Effector CD4-positive, alpha-beta T cell (primary cell): Measurements from ENCODE around the gene SYTL1.

Experiments
- DNase-seq: peaks from one replicate; pipeline ENCODE4 v3.0.0-alpha.2; 2020

Gene SYTL1

DNA sequence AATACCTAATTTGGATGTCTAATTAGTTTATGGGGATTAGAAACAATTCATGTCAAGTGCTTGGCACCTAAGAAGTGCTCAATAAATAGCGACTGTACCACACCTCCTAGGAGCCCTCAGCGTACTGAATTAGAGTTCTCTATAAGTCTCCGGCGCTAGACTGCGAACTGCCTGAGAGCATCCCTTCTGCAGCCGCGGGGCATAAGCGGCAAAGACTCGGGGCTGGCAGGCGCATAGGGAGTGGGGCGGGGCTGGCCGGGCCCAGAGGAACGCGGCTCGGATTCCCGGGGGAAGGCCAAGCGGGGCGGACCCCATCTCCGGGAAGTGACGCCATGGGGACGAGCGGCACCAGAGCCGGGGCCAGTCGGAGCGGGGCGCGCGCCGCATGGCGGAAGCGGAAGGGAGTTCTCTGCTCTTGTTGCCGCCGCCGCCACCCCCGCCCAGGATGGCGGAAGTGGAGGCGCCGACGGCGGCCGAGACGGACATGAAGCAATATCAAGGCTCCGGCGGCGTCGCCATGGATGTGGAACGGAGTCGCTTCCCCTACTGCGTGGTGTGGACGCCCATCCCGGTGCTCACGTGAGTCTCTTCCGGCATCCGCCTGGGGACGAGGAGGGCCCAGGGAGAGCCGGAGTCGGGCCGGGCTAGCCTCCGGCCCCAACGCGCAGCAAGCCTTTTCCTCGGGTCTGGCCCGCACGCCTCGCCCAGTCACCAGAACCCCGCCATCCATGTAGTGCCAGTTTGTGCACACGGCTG is 19.8 kb upstream of the SYTL1 start, which contains the start of gene TMEM222:
Gene TMEM222 (plus strand): TSS at position 351 of the 756 bp plus-strand sequence. CDS start 35 bp downstream, at position 386.
- peak; percentile 95 for DNase-seq

DNA sequence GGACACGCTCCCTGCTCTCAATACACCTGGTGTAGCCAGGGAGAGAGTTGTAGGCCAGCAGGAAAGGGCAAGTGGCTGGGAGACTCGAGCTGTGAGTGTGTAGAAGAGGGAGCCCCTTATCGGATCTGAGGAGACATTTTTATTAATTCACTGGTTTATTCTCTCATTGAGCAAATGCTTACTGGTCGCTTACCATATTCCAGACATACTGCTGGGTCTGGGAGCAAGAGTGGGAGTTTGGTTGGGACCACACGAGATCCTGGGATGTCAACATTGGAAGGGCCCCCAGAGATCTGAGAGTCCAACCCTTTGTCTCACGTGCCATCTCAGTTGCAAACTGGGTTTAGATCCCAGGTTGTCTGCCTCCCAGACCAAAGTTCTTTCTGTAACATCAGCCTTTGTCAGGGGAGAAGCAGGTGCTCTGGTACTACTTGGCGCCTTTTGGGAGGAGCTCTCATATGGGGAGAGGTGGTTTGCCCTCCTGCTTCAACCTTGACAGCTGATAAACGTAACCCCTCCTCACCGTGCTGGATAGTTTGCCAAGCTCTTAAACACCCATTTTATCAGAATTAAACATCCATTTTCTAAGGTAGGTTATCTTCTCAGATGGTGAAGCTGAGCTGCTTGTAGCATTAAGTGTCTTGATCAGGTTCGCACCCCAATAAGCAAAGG is 19.1 kb upstream of the SYTL1 start:
- no peak for DNase-seq

DNA sequence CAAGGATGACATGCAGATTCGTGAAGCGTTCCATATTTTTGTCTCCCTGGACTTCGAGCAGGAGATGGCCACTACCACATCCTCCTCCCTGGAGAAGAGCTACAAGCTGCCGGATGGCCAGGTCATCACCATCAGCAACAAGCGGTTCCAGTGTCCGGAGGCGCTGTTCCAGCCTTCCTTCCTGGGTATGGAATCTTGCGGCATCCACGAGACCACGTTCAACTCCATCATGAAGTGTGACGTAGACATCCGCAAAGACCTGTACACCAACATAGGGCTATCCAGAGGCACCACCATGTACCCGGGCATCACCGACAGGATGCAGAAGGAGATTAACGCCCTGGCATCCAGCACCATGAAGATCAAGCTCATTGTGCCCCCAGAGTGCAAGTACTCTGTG is 16.5 kb upstream of the SYTL1 start:
- DNase-seq = no peak

DNA sequence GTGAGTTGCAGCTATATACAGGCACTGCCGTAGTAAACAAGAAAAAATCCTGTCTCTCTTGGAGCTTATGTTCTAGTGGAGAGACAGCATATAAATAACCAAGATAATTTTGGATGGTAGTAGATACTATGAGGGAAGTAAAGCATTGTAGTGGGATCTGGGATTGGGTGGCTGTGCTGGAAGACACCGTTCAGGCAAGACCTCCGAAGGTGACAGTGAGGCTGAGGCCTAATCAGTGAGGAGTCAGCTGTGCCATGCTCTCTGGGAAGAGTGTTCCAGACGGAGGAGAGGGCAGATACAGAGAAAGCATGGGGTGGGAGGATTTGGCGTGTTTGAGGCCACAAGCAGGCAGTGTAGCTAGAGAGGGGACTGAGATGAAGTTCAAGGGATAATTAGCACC is 13.9 kb upstream of the SYTL1 start:
- no peak for DNase-seq

DNA sequence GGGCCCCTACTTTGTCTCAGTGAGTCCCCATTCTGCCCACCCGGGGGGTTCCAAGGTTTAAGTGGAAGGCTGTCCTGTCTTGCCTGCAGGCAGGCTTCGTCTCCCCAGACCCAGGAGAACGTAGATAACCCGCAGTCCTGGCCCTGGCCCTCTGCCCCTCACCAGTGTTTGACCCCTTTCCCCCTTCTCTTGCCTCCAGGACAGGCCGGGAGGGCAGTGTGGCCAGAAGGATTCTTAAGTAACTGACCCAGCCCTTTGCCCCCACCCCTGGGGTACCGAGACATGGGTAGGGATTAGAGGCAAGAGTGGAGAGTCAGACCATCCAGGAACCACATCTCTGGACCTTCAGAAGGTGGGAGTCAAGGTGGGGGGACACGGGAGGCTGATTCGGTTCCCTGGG is 11.0 kb upstream of the SYTL1 start:
- DNase-seq = no peak

DNA sequence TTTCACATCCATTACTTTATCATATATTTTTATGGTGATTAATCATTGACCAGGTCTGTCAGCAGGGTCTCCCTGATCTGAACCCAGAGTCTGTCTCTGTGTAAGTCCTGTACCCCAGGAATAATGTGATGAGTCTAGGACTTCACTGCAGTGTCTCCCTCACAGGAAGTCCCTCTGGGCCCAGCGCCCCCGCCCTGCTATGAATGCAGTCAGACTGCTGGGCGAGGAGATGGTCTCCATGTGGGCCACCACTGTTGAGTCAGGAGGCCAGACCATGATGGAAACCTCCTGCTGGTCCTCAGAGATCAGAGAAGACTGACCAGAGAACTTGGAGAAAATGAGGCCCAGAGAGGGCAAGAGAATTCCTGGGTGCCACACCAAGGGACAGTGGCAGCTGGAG is 10.4 kb upstream of the SYTL1 start:
- no peak for DNase-seq

DNA sequence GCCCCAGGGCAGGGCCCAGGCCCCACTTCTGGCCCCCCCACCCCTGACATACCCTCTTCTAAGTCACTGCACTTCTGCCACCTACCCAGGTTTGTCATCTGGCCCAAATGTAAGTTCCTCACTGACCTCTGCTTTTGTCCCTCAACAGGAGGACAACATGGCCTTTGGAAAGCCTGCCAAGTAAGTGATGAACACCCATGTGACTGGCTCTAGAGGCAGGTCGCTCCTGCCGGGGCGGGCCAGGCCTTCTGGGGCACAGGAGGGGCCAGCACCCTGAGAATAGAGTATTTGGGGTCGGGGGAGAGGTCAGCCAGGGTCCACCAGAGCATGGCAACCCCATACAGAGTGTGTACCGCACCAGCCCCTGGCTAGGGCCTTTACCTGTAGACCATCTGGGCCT is 9.9 kb upstream of the SYTL1 start:
- no peak for DNase-seq

DNA sequence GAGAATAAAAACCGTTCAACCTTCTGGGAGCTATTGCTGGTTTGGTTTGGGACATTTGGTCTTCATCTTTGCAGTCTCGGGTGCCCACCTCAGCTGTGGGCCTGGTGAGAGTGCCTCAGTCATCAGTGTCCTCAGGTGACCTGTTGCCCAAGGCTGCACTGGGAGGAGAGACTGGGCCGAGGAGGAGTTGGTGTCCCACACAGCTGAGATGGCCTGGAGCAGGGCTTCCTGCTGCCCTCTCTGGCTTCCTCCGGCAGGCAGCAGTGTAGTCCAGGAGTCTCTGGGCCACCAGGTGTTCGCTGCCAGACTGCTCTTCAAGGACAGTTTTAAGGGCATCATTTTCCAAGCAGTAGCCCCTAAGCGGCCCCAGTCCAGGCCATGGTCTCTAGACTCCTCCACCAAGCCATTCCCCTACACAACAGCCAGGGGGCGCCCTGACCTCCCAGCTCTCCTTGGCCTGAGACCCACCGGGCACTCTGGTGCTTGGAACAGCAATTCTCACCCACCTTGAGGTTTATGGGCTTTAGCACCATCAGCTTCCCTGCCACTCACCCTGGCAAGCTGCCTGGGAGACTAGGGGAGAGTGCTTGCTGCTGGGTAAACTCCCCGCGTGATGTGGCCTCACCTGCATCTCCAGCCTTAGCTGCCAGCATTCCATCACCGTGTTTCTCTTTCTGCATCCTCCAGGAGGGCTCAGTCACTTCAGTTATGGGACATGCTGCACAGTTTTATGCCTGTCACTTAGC is 9.1 kb upstream of the SYTL1 start:
- DNase-seq = peak; percentile 50

DNA sequence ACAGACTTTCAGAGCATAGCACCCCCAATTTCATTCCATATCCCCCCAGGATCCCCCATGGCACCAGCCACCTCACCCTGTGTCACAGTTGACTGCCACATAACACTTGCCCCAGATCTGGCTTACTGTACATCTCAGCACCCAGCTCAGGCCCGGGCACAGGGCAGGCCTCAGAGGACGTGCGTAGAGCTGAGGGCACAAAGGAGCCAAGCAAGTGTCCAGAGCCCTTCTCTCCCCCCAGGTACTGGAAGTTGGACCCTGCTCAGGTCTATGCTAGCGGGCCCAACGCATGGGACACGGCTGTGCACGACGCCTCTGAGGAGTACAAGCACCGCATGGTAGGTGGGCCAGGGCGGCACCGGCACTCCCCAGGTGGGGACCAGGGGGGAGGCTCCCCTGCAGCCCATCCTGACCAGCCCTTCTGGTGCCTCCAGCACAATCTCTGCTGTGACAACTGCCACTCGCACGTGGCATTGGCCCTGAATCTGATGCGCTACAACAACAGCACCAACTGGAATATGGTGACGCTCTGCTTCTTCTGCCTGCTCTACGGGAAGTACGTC is 8.0 kb upstream of the SYTL1 start:
- no peak for DNase-seq

DNA sequence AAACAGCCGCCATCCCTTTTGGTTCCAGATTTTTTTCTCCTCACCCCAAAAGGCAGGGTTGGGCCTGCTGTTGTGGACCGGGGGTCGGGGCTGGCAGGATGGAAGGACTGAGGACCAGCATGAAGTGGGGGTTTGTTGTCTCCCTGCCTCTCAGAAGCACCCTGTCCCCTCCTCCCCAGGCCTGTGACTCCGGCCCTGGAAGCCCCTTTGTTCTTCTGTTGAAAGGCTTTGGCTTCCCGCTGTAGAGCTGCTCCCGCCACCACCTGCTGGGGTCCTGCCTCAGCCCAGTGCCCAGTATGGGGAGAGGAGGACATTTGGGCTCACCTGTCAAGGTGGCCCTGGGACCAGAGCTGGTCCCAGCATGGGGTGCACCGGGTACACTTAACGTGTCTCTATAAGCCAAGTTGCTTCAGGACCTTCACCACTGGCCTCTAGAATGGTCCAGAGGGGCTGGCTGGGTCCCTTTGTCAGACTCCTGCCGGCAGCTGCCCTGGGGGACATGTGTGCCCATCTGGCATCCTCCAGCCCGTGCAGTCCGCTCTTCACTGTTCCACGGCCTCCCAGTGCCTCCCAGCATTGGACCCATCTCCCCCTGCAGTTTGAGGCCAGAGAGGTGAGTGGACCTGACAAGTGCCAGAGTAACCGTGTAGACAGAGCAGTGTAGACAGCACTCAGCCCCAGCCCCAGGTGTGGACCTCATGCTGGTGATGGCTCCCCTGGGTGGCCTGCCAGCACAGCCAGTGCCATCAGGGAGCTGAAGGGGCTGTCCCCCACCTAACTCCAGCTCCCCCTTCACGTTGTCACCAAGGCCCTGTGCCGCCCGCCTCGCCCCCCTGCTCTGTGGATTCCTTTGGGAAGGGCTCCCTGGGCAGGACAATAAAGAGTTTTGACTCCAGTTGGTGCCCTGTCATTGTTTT is 6.1 kb upstream of the SYTL1 start:
- no peak for DNase-seq

DNA sequence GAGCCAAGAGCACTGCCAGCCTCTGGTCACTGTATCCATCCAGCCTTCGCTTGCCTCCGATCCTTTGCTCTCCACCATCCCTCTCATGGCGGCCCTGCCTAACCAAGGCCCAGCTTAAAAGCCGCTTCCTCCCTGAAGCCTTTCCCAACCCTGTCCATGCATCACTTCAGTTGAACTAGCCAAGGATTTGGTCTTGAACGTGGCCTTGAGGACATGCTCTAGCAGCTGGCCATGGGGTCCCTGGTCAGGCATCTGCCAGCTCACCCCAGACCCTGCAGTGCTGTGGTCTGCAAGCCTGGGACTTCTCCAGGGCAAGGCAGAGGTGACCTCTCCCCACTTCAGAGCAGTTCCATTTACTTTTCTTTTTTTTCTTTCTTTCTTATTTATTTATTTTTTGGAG is 5.1 kb upstream of the SYTL1 start:
- DNase-seq = no peak

DNA sequence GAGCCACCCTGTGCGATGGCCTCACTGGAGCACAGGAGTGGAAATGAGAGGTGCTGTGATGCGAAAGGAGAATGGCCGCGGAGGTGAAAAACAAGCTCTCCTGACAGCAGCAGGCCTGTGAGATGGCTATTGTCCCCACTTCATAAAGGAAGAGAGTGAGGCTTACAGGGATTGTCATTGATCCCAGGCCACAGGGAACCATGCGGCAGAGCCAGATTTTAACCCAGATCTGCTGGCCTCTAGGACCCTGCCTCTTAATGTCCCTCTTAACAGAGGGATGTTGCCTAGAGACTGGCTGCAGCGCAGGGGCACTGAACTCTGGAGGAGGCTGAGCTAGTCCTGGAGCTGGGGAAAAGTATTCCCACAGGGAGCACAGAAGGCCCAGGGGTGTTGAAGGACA is 3.1 kb upstream of the SYTL1 start:
- DNase-seq = no peak

DNA sequence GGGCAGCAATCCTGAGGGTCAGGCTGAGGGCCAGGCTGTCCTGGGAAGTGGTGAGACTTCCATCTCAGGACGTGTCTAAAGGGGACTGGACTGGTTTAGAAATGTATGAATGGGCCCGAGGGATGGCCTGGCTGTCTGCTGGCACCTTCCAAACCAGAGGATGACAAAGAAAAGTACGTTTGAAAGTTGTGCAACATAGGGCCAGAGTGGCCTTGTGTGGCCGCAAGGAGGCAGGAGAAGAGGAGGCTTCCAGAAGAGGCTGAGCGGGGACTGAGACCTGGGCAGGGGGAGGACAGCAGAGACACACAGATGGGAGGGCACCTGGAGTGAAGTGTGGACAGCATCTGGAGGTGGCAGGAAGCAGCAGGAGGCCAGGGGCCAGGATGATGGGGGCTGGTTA is 2.6 kb upstream of the SYTL1 start:
- no peak for DNase-seq

DNA sequence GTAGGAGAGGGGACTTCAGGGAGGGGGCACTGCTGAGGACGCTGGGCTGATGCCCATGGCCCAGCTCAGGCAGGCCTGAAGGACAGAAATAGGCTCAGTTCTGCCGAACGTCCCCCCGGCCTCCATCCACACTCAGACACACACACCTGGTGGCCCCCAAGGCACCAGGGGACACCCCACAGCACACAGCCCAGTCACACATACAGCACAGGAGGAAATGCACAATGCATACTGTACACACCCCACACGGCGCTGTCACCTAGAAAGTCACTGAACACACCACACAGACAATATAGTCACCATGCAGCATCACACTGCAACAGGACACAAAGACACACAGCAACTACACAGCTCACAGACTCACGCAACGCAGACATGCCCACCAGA is 562 bp downstream of the SYTL1 start:
- DNase-seq = no peak

DNA sequence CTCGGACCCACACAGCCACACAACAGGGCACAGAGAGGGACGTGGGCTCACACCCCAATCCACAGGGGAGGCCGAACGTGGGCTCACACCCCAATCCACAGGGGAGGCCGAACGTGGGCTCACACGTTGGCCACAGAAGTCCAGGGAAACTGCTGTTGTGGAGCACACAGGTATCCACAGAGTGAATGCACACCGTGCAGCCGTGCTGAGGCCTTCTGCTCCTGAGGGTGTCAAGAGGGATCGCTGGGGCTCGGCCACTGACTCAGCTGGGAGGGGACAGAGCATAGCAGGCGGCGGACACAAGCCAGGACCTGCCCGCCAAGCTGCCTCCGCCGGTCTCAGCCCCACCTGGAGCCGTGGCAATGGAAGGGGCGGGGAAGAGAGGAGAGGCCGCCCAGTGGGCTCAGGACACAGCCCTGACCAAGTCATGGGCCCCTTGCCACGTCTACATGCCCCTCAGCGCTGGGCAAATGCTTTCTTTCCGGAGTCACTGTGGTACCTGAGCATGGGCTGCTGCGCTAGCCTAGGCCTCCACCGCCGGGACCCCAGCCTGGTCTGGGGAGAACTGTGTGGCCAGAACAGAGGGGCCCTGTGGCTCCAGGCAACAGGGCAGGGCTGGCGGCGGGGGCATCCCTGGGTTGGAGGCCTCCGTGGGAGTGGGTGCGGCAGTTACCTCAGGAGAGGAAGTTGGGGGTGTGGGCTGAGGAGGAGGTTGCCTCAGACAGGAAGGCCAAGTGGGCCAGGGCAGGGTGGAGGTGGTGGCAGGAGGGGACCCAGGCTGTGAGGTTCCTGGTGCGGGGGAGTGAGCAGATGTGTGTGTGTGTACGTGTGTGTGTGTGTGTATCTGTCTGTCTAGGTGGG is 1.2 kb downstream of the SYTL1 start:
- peak; percentile 69 for DNase-seq

DNA sequence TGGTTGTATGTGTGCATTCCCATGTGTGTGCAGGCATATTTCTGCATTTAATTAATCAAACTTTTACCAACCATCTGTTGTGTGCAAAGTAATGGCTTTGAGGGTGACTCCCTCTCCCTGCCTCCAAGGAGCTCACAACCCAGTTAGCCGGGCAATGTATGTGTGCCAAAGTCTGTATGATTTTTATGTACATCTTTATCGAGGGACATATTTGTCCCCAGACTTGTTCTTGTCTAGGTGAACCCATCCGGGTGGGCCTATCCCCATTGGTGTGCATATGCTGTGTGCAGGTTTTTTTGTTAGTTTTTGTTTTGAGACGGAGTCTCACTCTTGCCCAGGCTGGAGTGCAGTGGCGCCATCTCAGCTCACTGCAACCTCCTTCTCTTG is 1.8 kb downstream of the SYTL1 start:
- no peak for DNase-seq

DNA sequence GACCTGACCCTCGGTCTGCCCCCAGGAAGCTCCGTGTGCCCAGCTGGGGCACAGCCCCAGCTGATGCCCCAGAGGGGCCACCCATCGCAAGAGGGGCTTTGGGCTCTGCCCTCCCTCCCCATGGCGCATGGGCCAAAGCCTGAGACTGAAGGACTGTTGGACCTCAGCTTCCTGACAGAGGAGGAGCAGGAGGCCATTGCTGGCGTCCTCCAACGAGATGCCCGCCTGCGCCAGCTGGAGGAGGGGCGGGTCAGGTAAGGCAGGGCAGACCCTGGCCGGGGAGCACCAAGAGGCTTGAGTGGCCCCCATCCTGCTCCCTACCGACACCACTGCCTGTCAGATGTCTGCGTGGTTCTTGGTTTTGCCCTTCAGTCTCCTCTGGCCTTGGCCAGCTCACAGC is 3.5 kb downstream of the SYTL1 start:
- no peak for DNase-seq

DNA sequence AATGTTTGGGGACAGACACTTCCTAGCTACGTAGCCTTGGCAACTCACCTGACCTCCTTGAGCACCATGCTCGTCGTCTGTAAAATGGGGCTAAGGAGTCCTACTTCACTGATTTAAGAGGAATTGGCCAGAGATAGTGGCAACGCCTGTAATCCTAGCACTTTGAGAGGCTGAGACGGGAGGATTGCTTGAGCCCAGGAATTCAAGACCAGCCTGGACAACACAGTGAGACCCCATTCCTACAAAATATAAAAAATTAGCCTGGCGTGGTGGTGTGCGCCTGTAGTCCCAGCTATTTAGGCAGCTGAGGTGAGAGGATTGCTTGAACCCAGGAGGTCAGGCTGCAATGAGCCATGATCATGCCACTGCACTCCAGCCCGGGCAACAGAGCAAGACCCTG is 4.5 kb downstream of the SYTL1 start:
- no peak for DNase-seq

DNA sequence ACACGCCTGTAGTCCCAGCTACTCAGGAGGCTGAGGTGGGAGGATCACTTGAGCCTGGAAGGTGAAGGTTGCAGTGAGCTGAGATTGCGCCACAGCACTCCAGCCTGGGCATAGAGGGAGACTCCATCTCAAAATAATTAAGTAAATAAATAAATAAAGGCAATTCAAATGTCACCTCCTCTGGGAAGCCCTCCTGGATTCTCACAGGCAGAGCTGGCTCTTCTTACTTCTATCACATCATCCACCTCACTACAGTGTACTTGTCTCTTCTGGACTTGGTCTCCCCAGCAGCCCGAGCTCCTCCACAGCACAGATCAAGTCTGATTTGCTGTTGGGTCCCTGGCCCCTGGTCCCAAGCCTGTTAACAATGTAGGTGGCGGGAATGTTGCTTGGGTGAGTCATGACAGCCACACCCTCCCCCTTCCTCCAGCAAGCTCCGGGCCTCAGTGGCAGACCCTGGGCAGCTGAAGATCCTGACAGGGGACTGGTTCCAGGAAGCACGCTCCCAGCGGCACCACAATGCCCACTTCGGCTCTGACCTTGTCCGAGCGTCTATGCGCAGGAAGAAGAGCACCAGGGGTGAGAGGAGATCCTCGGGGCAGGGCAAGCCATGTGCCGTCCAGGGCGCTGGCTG is 5.3 kb downstream of the SYTL1 start:
- no peak for DNase-seq

DNA sequence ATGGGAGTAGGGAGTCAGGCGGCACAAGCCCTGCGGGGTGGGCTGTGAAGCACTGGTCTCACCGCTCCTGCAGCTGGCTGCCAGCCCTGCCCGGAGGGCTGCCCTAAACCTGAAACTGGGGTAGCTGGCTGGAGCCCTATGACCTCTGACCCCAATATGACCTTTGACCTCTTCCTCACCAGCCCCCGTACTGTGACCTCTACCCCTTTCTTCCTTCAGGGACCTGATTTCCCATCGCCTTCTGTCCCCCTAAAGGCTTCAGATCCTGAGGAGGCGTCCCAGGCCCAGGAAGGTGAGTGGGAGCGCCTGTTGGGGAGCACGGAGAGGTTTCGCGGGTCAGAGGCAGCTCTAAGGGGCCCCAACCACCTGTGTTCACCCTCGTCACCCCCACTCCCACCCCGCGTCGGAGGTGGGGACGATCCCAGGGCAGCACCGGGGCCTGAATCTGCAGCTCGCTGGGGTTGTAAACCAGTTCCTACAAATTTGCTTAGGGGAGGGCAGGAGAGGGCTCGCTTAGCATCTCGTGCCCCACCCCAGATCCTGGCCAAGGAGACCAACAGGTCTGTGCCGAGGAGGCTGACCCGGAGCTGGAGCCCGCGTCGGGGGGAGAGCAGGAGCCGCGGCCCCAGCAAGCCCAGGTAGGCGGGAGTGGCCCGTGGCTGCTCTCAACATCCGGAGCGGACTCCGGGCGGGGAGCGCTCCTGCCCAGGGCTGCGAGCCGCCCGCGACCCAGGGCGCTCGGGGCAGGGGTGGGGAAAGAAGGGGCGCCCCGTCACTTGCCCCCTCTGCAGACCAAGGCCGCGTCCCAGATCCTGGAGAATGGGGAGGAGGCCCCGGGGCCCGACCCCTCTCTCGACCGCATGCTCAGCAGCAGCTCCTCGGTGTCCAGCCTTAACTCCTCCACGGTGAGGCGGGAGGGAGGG is 7.3 kb downstream of the SYTL1 start:
- DNase-seq = peak; percentile 18
